GM23248 (cell line): Measurements from ENCODE around the gene MGAT5. TPM values are rescaled to one million over a fixed set of nuclear protein-coding genes. Genes with fewer than 3 reads are reported as not detected.

Experiments used
- DNase-seq: peaks from one replicate; pipeline ENCODE4 v3.0.0-alpha.2; 2015
- H2AFZ ChIP-seq: fragments of 200-600 bp; sonication (generic); 2 replicates; pipeline ENCODE4 v1.6.1; 2016; ENCODE audit warnings: antibody characterized with exemption
- H3F3A ChIP-seq: fragments of 200-600 bp; sonication (generic); 2 replicates; pipeline ENCODE4 v1.6.1; 2016; ENCODE audit warnings: mild to moderate bottlenecking, antibody characterized with exemption, mixed run types; ENCODE audit not compliant: insufficient read depth
- H3K27ac ChIP-seq: fragments of 200-600 bp; sonication (generic); 2 replicates; pipeline ENCODE4 v1.5.1; 2016; ENCODE audit warnings: mild to moderate bottlenecking
- H3K27me3 ChIP-seq: fragments of 200-600 bp; sonication (generic); replicated peaks from 2 replicates; pipeline ENCODE4 v1.6.1; 2016; ENCODE audit warnings: mild to moderate bottlenecking; ENCODE audit not compliant: insufficient read depth
- H3K36me3 ChIP-seq: fragments of 200-600 bp; sonication (generic); 2 replicates; pipeline ENCODE4 v1.6.1; 2016; ENCODE audit warnings: low read depth, mild to moderate bottlenecking
- H3K4me1 ChIP-seq: fragments of 200-600 bp; sonication (generic); 2 replicates; pipeline ENCODE4 v1.6.1; 2016; ENCODE audit warnings: mild to moderate bottlenecking; ENCODE audit not compliant: insufficient read depth
- H3K4me2 ChIP-seq: fragments of 200-600 bp; sonication (generic); one replicate; pipeline ENCODE4 v1.6.1; 2016; ENCODE audit warnings: mild to moderate bottlenecking; ENCODE audit not compliant: unreplicated experiment
- H3K4me3 ChIP-seq: fragments of 200-600 bp; sonication (generic); 2 replicates; pipeline ENCODE4 v1.5.1; 2016; ENCODE audit warnings: mild to moderate bottlenecking
- H3K79me2 ChIP-seq: fragments of 200-600 bp; sonication (generic); 2 replicates; pipeline ENCODE4 v1.6.1; 2016; ENCODE audit warnings: mild to moderate bottlenecking; ENCODE audit not compliant: insufficient read depth
- H3K9ac ChIP-seq: fragments of 200-600 bp; sonication (generic); 2 replicates; pipeline ENCODE4 v1.6.1; 2016; ENCODE audit warnings: mild to moderate bottlenecking
- H3K9me2 ChIP-seq: fragments of 200-600 bp; sonication (generic); 2 replicates; pipeline ENCODE4 v1.6.1; 2016; ENCODE audit warnings: mixed run types, mild to moderate bottlenecking, moderate library complexity; ENCODE audit not compliant: insufficient read depth
- H3K9me3 ChIP-seq: fragments of 200-600 bp; sonication (generic); one replicate; pipeline ENCODE4 v1.6.1; 2017; ENCODE audit warnings: low read depth
- H4K20me1 ChIP-seq: fragments of 200-600 bp; sonication (generic); 2 replicates; pipeline ENCODE4 v1.6.0; 2016; ENCODE audit not compliant: insufficient read depth
- EZH2 ChIP-seq: fragments of 200-600 bp; sonication (generic); IDR thresholded peaks from 2 replicates; pipeline ENCODE4 v1.6.1; 2018; ENCODE audit warnings: antibody characterized with exemption, mild to moderate bottlenecking; ENCODE audit not compliant: insufficient read depth, poor library complexity, severe bottlenecking
- EZH2phosphoT487 ChIP-seq: fragments of 200-600 bp; sonication (generic); IDR thresholded peaks from 2 replicates; pipeline ENCODE4 v1.6.1; 2018; ENCODE audit warnings: antibody characterized with exemption, moderate library complexity, mild to moderate bottlenecking, low read depth; ENCODE audit not compliant: insufficient read depth
- WGBS, 2 experiments: methylation state at CpG; one replicate each; pipeline ENCODE4 v1.1.6; 2015 to 2017; ENCODE audit warnings: low lambda C conversion rate in 2 of 2, low coverage in 1 of 2; ENCODE audit errors: missing lambda C conversion rate in 2 of 2; 5-methylcytosine and 5-hydroxymethylcytosine counted together
- in situ Hi-C: fragments of 300-500 bp; cut with MboI; formaldehyde crosslinking; loops from 2 replicates; pipeline ENCODE4 v1.15.0; 2020
- polyA plus RNA-seq: library from polyadenylated mRNA; unstranded; fragments of >200 nt; fragmentation: Nextera tagmentation; extraction: Ambion mirVana; gene quantifications from 2 replicates; pipeline ENCODE4 v1.2.1, GENCODE V29; 2016
- total RNA-seq: library from RNA; depleted of rRNA; stranded (reverse); fragments of >200 nt; shearing (Covaris generic); gene quantifications from 2 replicates; pipeline ENCODE4 v1.2.3, GENCODE V29; 2014

MGAT5 gene
- total and polyA plus RNA-seq, 2 experiments from 2014 or later, result 1.8 to 15.9 TPM

DNA sequence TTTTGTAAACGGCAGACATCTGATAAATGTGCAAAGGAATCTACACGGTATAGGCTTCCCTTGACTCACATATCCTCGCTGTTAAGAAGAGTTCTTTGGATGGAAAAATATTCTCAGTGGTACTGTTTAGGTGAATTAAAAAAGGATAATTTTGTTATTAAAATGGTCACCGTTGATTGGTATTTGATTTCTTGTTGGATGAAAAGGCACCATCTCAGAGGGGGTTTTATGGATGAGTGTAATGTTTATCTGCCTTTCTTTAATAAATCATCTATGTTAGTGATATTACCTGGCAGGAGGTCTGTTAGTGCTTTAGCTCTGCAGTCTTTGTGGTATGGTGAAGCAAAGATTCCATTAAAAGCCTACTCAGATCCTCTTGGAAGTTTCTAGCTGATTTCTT is 92.3 kb downstream of the MGAT5 start:
- no peak overlapping the region for H3K27ac ChIP-seq
- H3K79me2 ChIP-seq, result no peaks in the 10 kb centered on the region
- in situ Hi-C loops, result no loop called here
- H3F3A ChIP-seq, result peaks cover 7% of the 10 kb centered on the region; the same call in 1 of the 2 replicates
- H3K36me3 ChIP-seq, result no peaks in the 10 kb centered on the region
- TF ChIP-seq EZH2phosphoT487 (no peak), EZH2 (no peak)
- no peak overlapping the region for H3K9ac ChIP-seq
- H3K4me1 ChIP-seq, result peaks cover 12% of the 10 kb centered on the region
- no peak overlapping the region for H2AFZ ChIP-seq
- no peak overlapping the region for H3K4me2 ChIP-seq
- no peak for DNase-seq
- no peaks in the 10 kb centered on the region for H3K27me3 ChIP-seq
- H3K9me3 ChIP-seq, result no peaks in the 10 kb centered on the region
- H3K9me2 ChIP-seq, result no peaks in the 10 kb centered on the region
- WGBS, 2 experiments, result 89 to 93% methylated on average over 4 of the region's 4 CpGs
- no peaks in the 10 kb centered on the region for H4K20me1 ChIP-seq
- H3K4me3 ChIP-seq, result no peak overlapping the region

GRCh38 chr2:134347756-134348155 is 93.9 kb downstream of the MGAT5 start:
- in situ Hi-C loops, result no loop called here

DNA sequence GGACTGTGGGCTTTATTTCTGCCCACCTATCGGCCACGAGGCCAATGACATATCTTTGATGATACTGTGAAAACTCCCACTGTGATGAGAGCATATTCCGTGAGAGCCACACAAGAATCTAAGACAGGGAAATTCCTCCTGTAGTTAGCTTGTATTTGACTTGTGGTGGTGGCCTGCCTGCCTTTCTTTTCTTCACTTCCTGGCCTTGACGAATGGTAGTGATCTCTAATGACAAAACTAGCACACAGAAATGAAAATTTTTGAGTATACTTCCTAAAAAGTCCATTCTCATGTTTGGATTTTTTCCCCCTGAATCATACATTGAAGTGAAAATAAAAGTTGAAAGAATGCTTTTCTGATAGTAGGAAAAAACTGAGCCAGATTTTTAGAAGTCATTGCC is 94.4 kb downstream of the MGAT5 start:
- peak; percentile 51 for DNase-seq
- H3K36me3 ChIP-seq, result no peaks in the 10 kb centered on the region
- H3K27me3 ChIP-seq, result no peaks in the 10 kb centered on the region
- H3K9ac ChIP-seq, result no peak overlapping the region
- no peaks in the 10 kb centered on the region for H3K9me3 ChIP-seq
- no peaks in the 10 kb centered on the region for H3K79me2 ChIP-seq
- 87 to 88% methylated on average over 4 of the region's 4 CpGs for WGBS, 2 experiments
- H3K4me2 ChIP-seq, result peak overlapping the region; percentile 60
- H2AFZ ChIP-seq, result peak overlapping the region; percentile 57
- H3K27ac ChIP-seq, result no peak overlapping the region
- in situ Hi-C loops, result no loop called here
- no peaks in the 10 kb centered on the region for H3K9me2 ChIP-seq
- H3K4me1 ChIP-seq, result peaks cover 12% of the 10 kb centered on the region
- no peak overlapping the region for H3K4me3 ChIP-seq
- no peaks in the 10 kb centered on the region for H4K20me1 ChIP-seq
- no peak for TF ChIP-seq EZH2phosphoT487
- H3F3A ChIP-seq, result peaks cover 7% of the 10 kb centered on the region; the same call in 1 of the 2 replicates

More at GRCh38 chr2:134347756-134348155, 93.9 kb downstream of the MGAT5 start:
- no peaks in the 10 kb centered on the region for H3K9me2 ChIP-seq
- peaks cover 7% of the 10 kb centered on the region; the same call in 1 of the 2 replicates for H3F3A ChIP-seq
- no peaks in the 10 kb centered on the region for H3K79me2 ChIP-seq
- H3K27ac ChIP-seq, result no peak overlapping the region
- no peaks in the 10 kb centered on the region for H3K9me3 ChIP-seq
- H3K27me3 ChIP-seq, result no peaks in the 10 kb centered on the region
- H3K36me3 ChIP-seq, result no peaks in the 10 kb centered on the region
- no peak for TF ChIP-seq EZH2phosphoT487
- no peak overlapping the region for H2AFZ ChIP-seq
- peak; percentile 13 for DNase-seq
- H3K4me1 ChIP-seq, result peaks cover 12% of the 10 kb centered on the region
- H3K4me3 ChIP-seq, result no peak overlapping the region
- H3K9ac ChIP-seq, result no peak overlapping the region
- no peak overlapping the region for H3K4me2 ChIP-seq
- WGBS, 2 experiments, result 50 to 52% methylated on average over 3 of the region's 3 CpGs
- no peaks in the 10 kb centered on the region for H4K20me1 ChIP-seq

GRCh38 chr2:134348760-134349159 is 94.9 kb downstream of the MGAT5 start:
- H3K9me2 ChIP-seq, result no peaks in the 10 kb centered on the region
- H3K9ac ChIP-seq, result no peak overlapping the region
- peaks cover 7% of the 10 kb centered on the region; the same call in 1 of the 2 replicates for H3F3A ChIP-seq
- WGBS, 2 experiments, result 55 to 57% methylated on average over 5 of the region's 5 CpGs
- H3K27ac ChIP-seq, result no peak overlapping the region
- DNase-seq, result peak; percentile 6
- peak overlapping the region; percentile 57 for H2AFZ ChIP-seq
- H3K4me1 ChIP-seq, result peaks cover 12% of the 10 kb centered on the region
- H4K20me1 ChIP-seq, result no peaks in the 10 kb centered on the region
- TF ChIP-seq EZH2phosphoT487, result no peak
- no peak for TF ChIP-seq EZH2
- no peaks in the 10 kb centered on the region for H3K36me3 ChIP-seq
- H3K4me2 ChIP-seq, result peak overlapping the region; percentile 60
- no peaks in the 10 kb centered on the region for H3K9me3 ChIP-seq
- H3K27me3 ChIP-seq, result no peaks in the 10 kb centered on the region
- no peaks in the 10 kb centered on the region for H3K79me2 ChIP-seq
- in situ Hi-C loops, result no loop called here
- no peak overlapping the region for H3K4me3 ChIP-seq

DNA sequence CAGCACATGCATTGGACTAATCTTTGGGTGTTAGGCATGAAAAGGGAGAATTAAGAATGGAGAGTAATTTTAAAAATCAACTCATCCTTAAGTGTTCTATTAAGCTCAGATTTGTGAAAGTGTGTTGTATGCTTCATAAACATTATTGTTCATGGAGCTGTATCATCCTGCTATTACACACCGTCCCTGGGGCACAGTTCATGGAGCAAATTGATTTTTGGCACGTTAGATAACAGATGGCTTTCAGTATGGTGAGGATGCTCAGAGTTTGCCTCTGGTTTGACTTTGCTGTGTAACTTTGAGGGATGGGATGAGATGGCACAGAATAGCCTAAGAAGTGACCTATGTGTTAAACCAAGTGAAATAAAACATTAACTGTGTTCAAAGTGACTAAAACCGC is 97.1 kb downstream of the MGAT5 start:
- Histone ChIP-seq H3K9me2 (no peaks in the 10 kb centered on the region), H3K9ac (no peak overlapping the region), H3K36me3 (no peaks in the 10 kb centered on the region), H3K27ac (no peak overlapping the region), H2AFZ (no peak overlapping the region), H3K9me3 (no peaks in the 10 kb centered on the region), H3F3A (peaks cover 7% of the 10 kb centered on the region; the same call in 1 of the 2 replicates), H3K4me1 (peaks cover 12% of the 10 kb centered on the region), H3K4me3 (no peak overlapping the region), H4K20me1 (no peaks in the 10 kb centered on the region), H3K27me3 (no peaks in the 10 kb centered on the region), H3K79me2 (no peaks in the 10 kb centered on the region), H3K4me2 (no peak overlapping the region)
- DNase-seq, result no peak
- WGBS, 2 experiments, result 65 to 67% methylated on average over 3 of the region's 3 CpGs
- in situ Hi-C loops, result no loop called here
- TF ChIP-seq EZH2 (no peak), EZH2phosphoT487 (no peak)
